H1 (cell line): ENCODE results near the gene NOSIP.

Source experiments
- JUND ChIP-seq: IDR thresholded peaks from 2 replicates; pipeline ENCODE4 v1.6.1; 2011; ENCODE audit warnings: mild to moderate bottlenecking, improper control_type of control experiment, low read length
- TEAD4 ChIP-seq: IDR thresholded peaks from 2 replicates; pipeline ENCODE4 v1.6.1; 2012; ENCODE audit warnings: low read depth, low read length, inconsistent platforms, mixed read lengths
- ZNF274 ChIP-seq: IDR thresholded peaks from 2 replicates; pipeline ENCODE4 v1.7.0; 2012; ENCODE audit warnings: low read length, borderline replicate concordance; ENCODE audit errors: extremely low read depth

DNA sequence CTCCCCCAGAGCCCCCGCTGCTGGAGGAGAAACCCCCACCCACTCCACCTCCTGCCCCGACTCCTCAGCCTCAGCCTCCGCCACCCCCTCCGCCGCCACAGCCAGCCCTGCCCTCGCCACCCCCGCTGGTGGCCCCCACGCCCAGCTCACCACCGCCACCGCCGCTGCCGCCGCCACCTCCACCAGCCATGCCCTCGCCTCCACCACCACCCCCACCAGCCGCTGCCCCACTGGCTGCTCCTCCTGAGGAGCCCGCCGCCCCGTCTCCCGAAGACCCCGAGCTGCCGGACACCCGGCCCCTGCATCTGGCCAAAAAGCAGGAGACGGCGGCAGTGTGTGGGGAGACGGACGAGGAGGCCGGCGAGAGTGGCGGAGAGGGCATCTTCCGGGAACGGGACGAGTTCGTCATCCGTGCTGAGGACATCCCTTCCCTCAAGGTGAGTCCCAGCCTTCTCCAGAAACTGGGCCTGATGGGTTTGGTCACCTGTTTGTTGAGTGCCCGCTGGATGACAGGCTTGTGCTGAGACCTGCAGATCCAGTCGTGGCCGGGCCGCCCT, 21.2 kb upstream of the NOSIP start:
- no peak for TF ChIP-seq TEAD4
- TF ChIP-seq JUND, result no peak
- no peak for TF ChIP-seq ZNF274
